Body of pancreas (tissue), 4 donors: ENCODE measurements around the gene CXorf65.

ENCODE experiments used
- POLR2A ChIP-seq, 3 donors: fragments of 450-650 bp; IDR thresholded peaks; one replicate each; pipeline ENCODE4 v1.6.1; 2016; ENCODE audit warnings: antibody characterized with exemption in 3 of 3, mild to moderate bottlenecking in 2 of 3
- TF ChIP-seq, protein P1 (sequence below), 7 experiments: fragments of 450-650 bp in 4 of 7; fragments of 200-600 bp in 3 of 7; sonication (generic) in 3 of 7; IDR thresholded peaks; one replicate each; pipeline ENCODE4 v1.5.1; 2016 to 2019; ENCODE audit warnings: antibody characterized with exemption in 7 of 7

DNA sequence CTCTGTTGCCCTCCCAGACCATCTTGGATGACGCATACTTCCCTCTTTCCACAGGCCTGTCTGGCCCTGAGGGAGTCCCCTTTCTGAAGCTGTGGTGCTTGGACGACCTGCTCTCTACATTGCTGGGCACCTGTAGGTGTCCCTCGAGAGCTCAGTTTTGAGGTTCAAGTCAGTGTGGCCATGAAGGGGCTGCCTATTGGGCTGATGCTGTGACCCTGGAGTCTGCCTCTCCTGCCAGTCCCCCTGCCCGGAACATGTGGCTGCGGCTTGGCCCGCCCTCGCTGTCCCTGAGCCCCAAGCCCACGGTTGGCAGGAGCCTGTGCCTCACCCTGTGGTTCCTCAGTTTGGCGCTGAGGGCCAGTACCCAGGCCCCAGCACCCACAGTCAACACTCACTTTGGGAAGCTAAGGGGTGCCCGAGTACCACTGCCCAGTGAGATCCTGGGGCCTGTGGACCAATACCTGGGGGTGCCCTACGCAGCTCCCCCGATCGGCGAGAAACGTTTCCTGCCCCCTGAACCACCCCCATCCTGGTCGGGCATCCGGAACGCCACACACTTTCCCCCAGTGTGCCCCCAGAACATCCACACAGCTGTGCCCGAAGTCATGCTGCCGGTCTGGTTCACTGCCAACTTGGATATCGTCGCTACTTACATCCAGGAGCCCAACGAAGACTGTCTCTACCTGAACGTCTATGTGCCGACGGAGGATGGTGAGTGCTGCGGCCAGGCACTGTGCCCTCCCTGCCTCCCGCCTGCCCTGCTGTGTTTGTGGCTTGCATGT is 41.1 kb upstream of the CXorf65 start:
- TF ChIP-seq POLR2A (IDR thresholded peaks at IDR 0.05) = no peak
- TF ChIP-seq, protein P1, sequence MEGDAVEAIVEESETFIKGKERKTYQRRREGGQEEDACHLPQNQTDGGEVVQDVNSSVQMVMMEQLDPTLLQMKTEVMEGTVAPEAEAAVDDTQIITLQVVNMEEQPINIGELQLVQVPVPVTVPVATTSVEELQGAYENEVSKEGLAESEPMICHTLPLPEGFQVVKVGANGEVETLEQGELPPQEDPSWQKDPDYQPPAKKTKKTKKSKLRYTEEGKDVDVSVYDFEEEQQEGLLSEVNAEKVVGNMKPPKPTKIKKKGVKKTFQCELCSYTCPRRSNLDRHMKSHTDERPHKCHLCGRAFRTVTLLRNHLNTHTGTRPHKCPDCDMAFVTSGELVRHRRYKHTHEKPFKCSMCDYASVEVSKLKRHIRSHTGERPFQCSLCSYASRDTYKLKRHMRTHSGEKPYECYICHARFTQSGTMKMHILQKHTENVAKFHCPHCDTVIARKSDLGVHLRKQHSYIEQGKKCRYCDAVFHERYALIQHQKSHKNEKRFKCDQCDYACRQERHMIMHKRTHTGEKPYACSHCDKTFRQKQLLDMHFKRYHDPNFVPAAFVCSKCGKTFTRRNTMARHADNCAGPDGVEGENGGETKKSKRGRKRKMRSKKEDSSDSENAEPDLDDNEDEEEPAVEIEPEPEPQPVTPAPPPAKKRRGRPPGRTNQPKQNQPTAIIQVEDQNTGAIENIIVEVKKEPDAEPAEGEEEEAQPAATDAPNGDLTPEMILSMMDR (IDR thresholded peaks at IDR 0.05) = no peak
